Right atrium auricular region (tissue), 2 donors: Measurements from ENCODE around the gene ST8SIA1. TPM values are rescaled to one million over a fixed set of nuclear protein-coding genes. Genes with fewer than 3 reads are reported as not detected.

ENCODE experiments used
- DNase-seq: peaks from one replicate; pipeline ENCODE4 v3.0.0-alpha.2; 2019; ENCODE audit warnings: low spot score
- H3K27ac ChIP-seq, 2 donors: fragments of 200-600 bp; sonication (generic); 1 replicate in 1 of 2; 2 replicates in 1 of 2; pipeline ENCODE4 v1.5.1; 2016 to 2019
- H3K27me3 ChIP-seq, 2 donors: fragments of 200-600 bp; sonication (generic); one replicate each; pipeline versions ENCODE4 v1.5.1 to v1.6.0; 2017 to 2019
- H3K36me3 ChIP-seq: fragments of 200-600 bp; sonication (generic); one replicate; pipeline ENCODE4 v1.5.1; 2016
- H3K4me1 ChIP-seq, 2 donors: fragments of 200-600 bp; sonication (generic); one replicate each; pipeline versions ENCODE4 v1.5.1 to v1.6.0; 2017 to 2019
- H3K4me3 ChIP-seq, 2 donors: fragments of 200-600 bp; sonication (generic); 1 replicate in 1 of 2; 2 replicates in 1 of 2; pipeline ENCODE4 v1.5.1; 2017 to 2019; ENCODE audit warnings: mild to moderate bottlenecking in 1 of 2, moderate library complexity in 1 of 2
- H3K9me3 ChIP-seq, 2 donors: fragments of 200-600 bp; sonication (generic); one replicate each; pipeline ENCODE4 v1.5.1; 2019
- CTCF ChIP-seq, 2 donors: fragments of 200-600 bp; sonication (generic); IDR thresholded peaks; one replicate each; pipeline ENCODE4 v1.5.1; 2019; ENCODE audit warnings: antibody characterized with exemption in 2 of 2
- total RNA-seq, 2 donors: library from RNA; depleted of rRNA; stranded (reverse); fragments of >200 nt; gene quantifications; one replicate each; pipeline ENCODE4 v1.1.0, GENCODE V29; 2016

The ST8SIA1 gene
- total RNA-seq, 2 donors from 2014 or later, result 3.3 to 5.0 TPM

GRCh38 chr12:22231836-22232235 lies 102.7 kb downstream of the ST8SIA1 start:
- DNase-seq, result no peak
- no peaks in the 10 kb centered on the region for H3K36me3 ChIP-seq
- H3K27me3 ChIP-seq, result no peaks in the 10 kb centered on the region
- H3K4me3 ChIP-seq, result no peak overlapping the region
- TF ChIP-seq CTCF (IDR thresholded peaks at IDR 0.05), result no peak
- H3K4me1 ChIP-seq, result no peaks in the 10 kb centered on the region
- H3K9me3 ChIP-seq, result no peaks in the 10 kb centered on the region
- no peak overlapping the region for H3K27ac ChIP-seq

- Histone ChIP-seq H3K27ac (no peak overlapping the region), H3K27me3 (no peaks in the 10 kb centered on the region), H3K4me3 (no peak overlapping the region), H3K9me3 (no peaks in the 10 kb centered on the region), H3K4me1 (no peaks in the 10 kb centered on the region), H3K36me3 (no peaks in the 10 kb centered on the region)
- TF ChIP-seq CTCF (IDR thresholded peaks at IDR 0.05), result no peak
- DNase-seq, result no peak
Observed at GRCh38 chr12:22231078-22231477, 103.4 kb downstream of the ST8SIA1 start.

GRCh38 chr12:22230280-22230794 lies 104.2 kb downstream of the ST8SIA1 start:
- H3K4me3 ChIP-seq, result no peak overlapping the region
- no peaks in the 10 kb centered on the region for H3K27me3 ChIP-seq
- no peaks in the 10 kb centered on the region for H3K9me3 ChIP-seq

GRCh38 chr12:22229652-22230279 lies 104.7 kb downstream of the ST8SIA1 start:
- H3K27ac ChIP-seq, result no peak overlapping the region
- H3K4me1 ChIP-seq, result peaks cover 0 to 5% of the 10 kb centered on the region in 2 donors
- no peaks in the 10 kb centered on the region for H3K36me3 ChIP-seq
- no peaks in the 10 kb centered on the region for H3K9me3 ChIP-seq
- DNase-seq, result no peak
- H3K4me3 ChIP-seq, result no peak overlapping the region
- TF ChIP-seq CTCF (IDR thresholded peaks at IDR 0.05), result no peak
- H3K27me3 ChIP-seq, result no peaks in the 10 kb centered on the region

More at GRCh38 chr12:22230280-22230794, 104.2 kb downstream of the ST8SIA1 start:
- no peak for TF ChIP-seq CTCF (IDR thresholded peaks at IDR 0.05)
- no peak for DNase-seq
- Histone ChIP-seq H3K36me3 (no peaks in the 10 kb centered on the region), H3K27ac (no peak overlapping the region), H3K4me1 (no peaks in the 10 kb centered on the region)

GRCh38 chr12:22228022-22228875 lies 106.3 kb downstream of the ST8SIA1 start:
- no peak overlapping the region for H3K4me3 ChIP-seq
- no peaks in the 10 kb centered on the region for H3K27me3 ChIP-seq
- no peaks in the 10 kb centered on the region for H3K9me3 ChIP-seq
- H3K36me3 ChIP-seq, result no peaks in the 10 kb centered on the region
- peaks cover 0 to 7% of the 10 kb centered on the region in 2 donors for H3K4me1 ChIP-seq
- no peak for DNase-seq
- H3K27ac ChIP-seq, result no peak overlapping the region
- no peak for TF ChIP-seq CTCF (IDR thresholded peaks at IDR 0.05)
